Measurements from ENCODE around the gene MGAT4C. TPM values are rescaled to one million over a fixed set of nuclear protein-coding genes. Genes with fewer than 3 reads are reported as not detected.

Gene MGAT4C
- total RNA-seq, 1 experiment from 2014 or later = not detected

DNA sequence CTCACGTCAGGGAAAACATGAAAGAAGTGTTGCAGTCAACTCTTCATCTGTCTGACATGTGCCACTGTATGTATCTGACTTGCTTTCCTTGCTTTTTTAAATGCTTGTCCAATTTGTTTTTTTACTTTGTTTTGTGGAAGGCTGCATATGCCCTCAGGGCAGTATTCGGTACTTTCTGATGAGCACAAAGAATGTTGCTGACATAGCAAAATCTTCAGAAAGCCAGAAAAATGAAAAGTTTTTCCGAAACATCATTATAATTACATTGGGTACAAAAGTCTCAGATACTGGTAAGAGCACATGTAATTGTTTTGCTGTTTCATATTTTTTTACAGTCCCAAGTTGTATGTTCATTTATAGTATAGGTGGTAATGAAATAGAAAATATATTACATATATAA is 237.8 kb downstream of the MGAT4C start:
- ATAC-seq (no peak), DNase-seq (no peak)
- Histone ChIP-seq H3K4me1 (ENCODE audit: insufficient read depth, low read length) (no peaks in the 10 kb centered on the region), H3K27me3 (ENCODE audit: low read length) (no peaks in the 10 kb centered on the region), H2AFZ (ENCODE audit: low read length) (no peak overlapping the region), H3K9me3 (ENCODE audit: low read length) (no peaks in the 10 kb centered on the region), H3F3A (ENCODE audit: low read length, unreplicated experiment) (no peaks in the 10 kb centered on the region), H3K4me2 (ENCODE audit: low read length) (no peak overlapping the region), H3K4me3 (ENCODE audit: low read length) (no peak overlapping the region), H4K20me1 (ENCODE audit: low read length) (no peaks in the 10 kb centered on the region), H3K9ac (ENCODE audit: low read length) (no peak overlapping the region), H3K36me3 (ENCODE audit: low read depth, low read length) (no peaks in the 10 kb centered on the region), H3K9me2 (replicated peaks; ENCODE audit: low read length) (no peaks in the 10 kb centered on the region), H3K27ac (ENCODE audit: low read length) (no peak overlapping the region), H3K79me2 (ENCODE audit: low read length) (no peaks in the 10 kb centered on the region)
- intact Hi-C loops (cut with micrococcal nuclease) = no loop called here
- ChIA-PET POLR2A (ENCODE audit: unreplicated experiment) (no interaction called here), CTCF (no interaction called here)
- TF ChIP-seq, protein P1, sequence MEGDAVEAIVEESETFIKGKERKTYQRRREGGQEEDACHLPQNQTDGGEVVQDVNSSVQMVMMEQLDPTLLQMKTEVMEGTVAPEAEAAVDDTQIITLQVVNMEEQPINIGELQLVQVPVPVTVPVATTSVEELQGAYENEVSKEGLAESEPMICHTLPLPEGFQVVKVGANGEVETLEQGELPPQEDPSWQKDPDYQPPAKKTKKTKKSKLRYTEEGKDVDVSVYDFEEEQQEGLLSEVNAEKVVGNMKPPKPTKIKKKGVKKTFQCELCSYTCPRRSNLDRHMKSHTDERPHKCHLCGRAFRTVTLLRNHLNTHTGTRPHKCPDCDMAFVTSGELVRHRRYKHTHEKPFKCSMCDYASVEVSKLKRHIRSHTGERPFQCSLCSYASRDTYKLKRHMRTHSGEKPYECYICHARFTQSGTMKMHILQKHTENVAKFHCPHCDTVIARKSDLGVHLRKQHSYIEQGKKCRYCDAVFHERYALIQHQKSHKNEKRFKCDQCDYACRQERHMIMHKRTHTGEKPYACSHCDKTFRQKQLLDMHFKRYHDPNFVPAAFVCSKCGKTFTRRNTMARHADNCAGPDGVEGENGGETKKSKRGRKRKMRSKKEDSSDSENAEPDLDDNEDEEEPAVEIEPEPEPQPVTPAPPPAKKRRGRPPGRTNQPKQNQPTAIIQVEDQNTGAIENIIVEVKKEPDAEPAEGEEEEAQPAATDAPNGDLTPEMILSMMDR (conservative IDR thresholded peaks at IDR 0.05; ENCODE audit: low read depth, low read length) = no peak
- TF ChIP-seq EZH2 (IDR thresholded peaks at IDR 0.05; ENCODE audit: low read length, unreplicated experiment) (no peak), EZH2phosphoT487 (IDR thresholded peaks at IDR 0.05; ENCODE audit: borderline replicate concordance, low read length) (no peak)
- BruUV-seq (replicated peaks) = no TSS peak

DNA sequence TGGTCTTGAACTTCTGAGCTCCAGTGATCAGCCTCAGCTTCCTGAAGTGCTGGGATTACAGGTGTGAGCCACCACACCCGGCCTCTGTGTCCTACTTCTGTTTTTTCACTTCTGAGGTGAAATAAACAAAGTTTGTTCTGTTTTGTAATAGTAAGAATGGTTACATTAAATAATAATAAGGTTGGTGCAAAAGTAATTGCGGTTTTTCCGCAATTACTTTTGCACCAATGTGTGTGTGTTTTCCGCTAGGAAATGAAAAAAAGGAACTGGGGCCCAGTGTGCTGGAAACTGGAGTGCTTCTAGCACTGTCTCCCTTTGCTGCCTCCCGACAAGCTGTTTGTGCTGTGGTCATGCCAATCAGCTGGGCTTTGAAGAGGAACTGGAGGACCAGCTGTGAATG is 241.2 kb downstream of the MGAT4C start:
- intact Hi-C loops (cut with micrococcal nuclease) = no loop called here
- no peak overlapping the region for H2AFZ ChIP-seq (ENCODE audit: low read length)
- ChIA-PET POLR2A (ENCODE audit: unreplicated experiment) (no interaction called here), CTCF (interaction anchor here (0.7 kb wide), 1 partner anchor 1230 kb away, joined by 10 read pairs; no protein-coding TSS in a partner anchor)
- H3K36me3 ChIP-seq (ENCODE audit: low read depth, low read length) = no peaks in the 10 kb centered on the region
- no peaks in the 10 kb centered on the region for H3K79me2 ChIP-seq (ENCODE audit: low read length)
- no peak for DNase-seq
- H3K4me3 ChIP-seq (ENCODE audit: low read length) = no peak overlapping the region
- H4K20me1 ChIP-seq (ENCODE audit: low read length) = no peaks in the 10 kb centered on the region
- H3K27ac ChIP-seq (ENCODE audit: low read length) = no peak overlapping the region
- no peaks in the 10 kb centered on the region for H3K9me2 ChIP-seq (replicated peaks; ENCODE audit: low read length)
- ATAC-seq = no peak
- TF ChIP-seq, protein P1 (conservative IDR thresholded peaks at IDR 0.05; ENCODE audit: low read depth, low read length) = no peak
- TF ChIP-seq EZH2phosphoT487 (IDR thresholded peaks at IDR 0.05; ENCODE audit: borderline replicate concordance, low read length) (no peak), EZH2 (IDR thresholded peaks at IDR 0.05; ENCODE audit: low read length, unreplicated experiment) (no peak)
- H3K4me1 ChIP-seq (ENCODE audit: insufficient read depth, low read length) = no peaks in the 10 kb centered on the region
- H3F3A ChIP-seq (ENCODE audit: low read length, unreplicated experiment) = no peaks in the 10 kb centered on the region
- BruUV-seq (replicated peaks) = no TSS peak
- no peaks in the 10 kb centered on the region for H3K9me3 ChIP-seq (ENCODE audit: low read length)
- no peak overlapping the region for H3K4me2 ChIP-seq (ENCODE audit: low read length)
- H3K9ac ChIP-seq (ENCODE audit: low read length) = no peak overlapping the region
- H3K27me3 ChIP-seq (ENCODE audit: low read length) = no peaks in the 10 kb centered on the region

DNA sequence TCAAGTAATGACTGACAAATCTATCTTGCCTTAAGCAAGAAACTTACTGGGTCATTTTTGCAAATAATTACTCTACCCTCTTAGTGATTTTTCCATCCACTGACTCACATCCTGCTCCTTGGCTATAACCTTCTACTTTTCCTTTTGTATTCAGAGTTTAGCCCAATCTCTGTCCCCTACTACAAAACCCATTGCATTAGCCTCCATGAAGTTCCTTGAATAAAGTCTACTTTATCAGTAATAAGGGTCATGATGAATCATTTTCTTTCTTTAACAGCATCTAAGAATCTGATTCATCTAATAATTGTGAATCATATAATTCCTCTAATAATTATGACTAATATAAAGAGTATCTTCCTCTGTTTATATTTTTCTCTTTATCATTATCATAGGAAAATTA is 249.5 kb downstream of the MGAT4C start:
- H4K20me1 ChIP-seq (ENCODE audit: low read length) = no peaks in the 10 kb centered on the region
- no peaks in the 10 kb centered on the region for H3K9me2 ChIP-seq (replicated peaks; ENCODE audit: low read length)
- H2AFZ ChIP-seq (ENCODE audit: low read length) = no peak overlapping the region
- TF ChIP-seq EZH2phosphoT487 (IDR thresholded peaks at IDR 0.05; ENCODE audit: borderline replicate concordance, low read length) (no peak), EZH2 (IDR thresholded peaks at IDR 0.05; ENCODE audit: low read length, unreplicated experiment) (no peak)
- TF ChIP-seq, protein P1 (conservative IDR thresholded peaks at IDR 0.05; ENCODE audit: low read depth, low read length) = no peak
- DNase-seq (peak; percentile 54), ATAC-seq (peak; percentile 91)
- CTCF ChIA-PET = no interaction called here
- no TSS peak for BruUV-seq (replicated peaks)
- H3K4me2 ChIP-seq (ENCODE audit: low read length) = no peak overlapping the region
- H3K27ac ChIP-seq (ENCODE audit: low read length) = peak overlapping the region; percentile 13; the same call in 1 of the 2 replicates
- no peaks in the 10 kb centered on the region for H3K9me3 ChIP-seq (ENCODE audit: low read length)
- H3K27me3 ChIP-seq (ENCODE audit: low read length) = no peaks in the 10 kb centered on the region
- H3K9ac ChIP-seq (ENCODE audit: low read length) = no peak overlapping the region
- H3F3A ChIP-seq (ENCODE audit: low read length, unreplicated experiment) = no peaks in the 10 kb centered on the region
- H3K36me3 ChIP-seq (ENCODE audit: low read depth, low read length) = no peaks in the 10 kb centered on the region
- no peaks in the 10 kb centered on the region for H3K79me2 ChIP-seq (ENCODE audit: low read length)
- POLR2A ChIA-PET (ENCODE audit: unreplicated experiment) = no interaction called here
- intact Hi-C loops (cut with micrococcal nuclease) = loop anchor here (1.0 to 10.0 kb wide), 2 partner anchors 10 to 128 kb away; no protein-coding TSS in a partner anchor
- peaks cover 9% of the 10 kb centered on the region; the same call in 1 of the 2 replicates for H3K4me1 ChIP-seq (ENCODE audit: insufficient read depth, low read length)
- H3K4me3 ChIP-seq (ENCODE audit: low read length) = no peak overlapping the region

Measured in PC-3 (cell line).